CD4-positive, alpha-beta T cell treated with Interleukin-4 for 1 hour (primary cell): ENCODE measurements around the gene ALAS1.
A peak's percentile ranks its signal among the peaks of the same experiment; 100 is the strongest.

Experiments
- DNase-seq, 2 donors: peaks; one replicate each; pipeline ENCODE4 v3.0.0-alpha.2; 2020 to 2022

ALAS1 gene

GRCh38 chr3:52222319-52223221, 24.6 kb downstream of the ALAS1 start:
- no peak for DNase-seq

- no peak for DNase-seq
Observed at GRCh38 chr3:52223449-52224408, 25.8 kb downstream of the ALAS1 start.

GRCh38 chr3:52225452-52226228, 27.7 kb downstream of the ALAS1 start, which contains the start of gene TLR9:
Gene TLR9, minus strand, starts transcription at chr3:52225645. Its CDS starts 116 bp downstream, at chr3:52225529.
- DNase-seq, result peak in 1 of 2 donors; percentile 78

GRCh38 chr3:52226229-52226817, 28.4 kb downstream of the ALAS1 start:
- no peak for DNase-seq

DNA sequence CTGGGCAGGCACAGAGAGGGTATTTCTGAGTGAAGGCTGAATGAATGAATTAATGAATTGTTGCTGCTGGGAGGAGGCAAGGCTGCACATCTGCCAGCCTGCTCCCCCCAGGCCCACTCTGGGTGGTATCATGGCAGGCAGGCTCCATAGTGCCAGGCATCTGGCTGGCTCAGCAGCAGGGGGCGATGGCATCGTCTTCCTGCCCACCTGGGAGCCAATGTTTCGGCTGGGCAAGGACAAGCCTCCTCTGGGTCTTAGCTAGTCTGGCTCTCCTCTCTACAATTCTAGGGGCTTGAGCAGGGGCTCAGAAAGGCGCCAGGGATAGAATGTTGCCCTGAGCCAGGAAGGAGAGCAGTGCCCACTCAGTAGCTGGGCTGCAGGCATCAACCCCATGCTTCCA, 29.2 kb downstream of the ALAS1 start:
- DNase-seq, result no peak

- DNase-seq, result no peak
Observed at GRCh38 chr3:52227766-52228165, 29.8 kb downstream of the ALAS1 start.

- DNase-seq, result no peak
Observed at GRCh38 chr3:52228266-52228665, 30.3 kb downstream of the ALAS1 start.

- DNase-seq, result no peak
Observed at GRCh38 chr3:52228751-52229291, 30.9 kb downstream of the ALAS1 start.

- no peak for DNase-seq
Observed at GRCh38 chr3:52229656-52230055, 31.7 kb downstream of the ALAS1 start.

GRCh38 chr3:52230461-52230860, 32.5 kb downstream of the ALAS1 start:
- no peak for DNase-seq

DNA sequence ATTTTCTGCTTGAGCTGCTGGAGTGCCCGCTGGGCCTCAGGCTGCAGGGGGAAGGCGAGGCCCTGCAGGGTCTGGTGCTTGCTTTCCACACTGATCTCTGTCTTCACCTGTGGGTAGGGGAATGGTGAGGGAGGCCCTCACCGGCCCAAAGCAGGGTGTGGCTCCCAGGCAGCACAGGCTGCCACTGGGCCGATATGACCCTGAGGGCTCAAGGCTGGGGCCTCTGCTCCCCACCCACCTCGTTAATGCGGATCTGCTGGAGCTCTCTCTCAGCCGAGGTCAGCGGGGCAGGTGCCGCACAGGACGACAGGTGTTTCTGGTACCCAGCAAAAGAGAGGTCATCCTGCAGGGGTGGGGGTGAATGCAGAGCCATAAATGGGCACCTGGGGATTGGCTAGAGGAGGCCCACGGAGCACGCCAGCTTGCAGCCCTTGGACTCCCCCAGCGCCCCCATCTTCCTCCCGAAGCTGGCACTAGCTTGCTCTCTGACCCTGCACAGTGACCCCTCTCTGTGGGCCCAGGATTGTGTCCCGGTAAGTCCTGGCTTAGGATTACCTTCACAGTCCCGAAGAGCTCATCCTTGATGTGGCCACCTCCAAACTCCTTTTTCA, 33.0 kb downstream of the ALAS1 start:
- no peak for DNase-seq

DNA sequence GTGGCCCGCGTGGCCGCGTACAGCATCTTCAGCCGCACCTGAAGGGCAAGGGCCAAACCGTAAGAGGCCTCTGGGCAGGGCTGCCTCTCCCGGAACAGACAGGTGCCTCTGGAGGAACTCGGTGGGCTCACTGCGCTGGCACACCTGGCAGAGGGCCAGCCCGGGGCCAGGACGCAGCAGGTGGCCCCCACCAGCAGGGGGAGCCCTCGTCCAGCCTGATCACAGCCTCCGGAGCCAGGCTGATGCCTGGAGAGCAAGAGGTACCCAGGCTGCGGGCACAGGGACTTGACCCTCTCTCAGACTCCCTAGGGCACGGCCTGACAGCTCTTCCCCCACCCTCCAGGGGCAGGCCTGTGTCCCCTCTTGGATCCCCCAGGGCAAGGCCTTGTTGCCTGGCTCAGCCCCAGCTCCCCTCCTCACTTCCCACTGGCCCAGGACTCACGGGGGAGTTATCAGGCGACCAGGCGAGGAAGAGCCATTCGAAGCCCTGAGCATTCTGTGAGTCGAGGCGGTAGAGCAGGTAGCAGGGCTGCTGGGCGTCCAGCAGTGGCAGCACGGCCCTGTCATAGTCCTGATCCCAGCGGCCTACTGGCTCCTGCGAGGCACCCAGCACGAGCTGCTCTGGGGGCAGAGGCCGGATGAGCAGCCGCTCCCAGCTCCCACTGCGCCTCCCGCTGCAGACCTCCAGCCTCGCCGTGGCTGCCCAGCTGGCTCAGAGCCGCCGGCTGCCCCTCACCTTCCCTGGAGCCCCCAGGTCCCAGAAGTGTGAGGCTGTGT, 33.7 kb downstream of the ALAS1 start:
- DNase-seq, result peak; percentile 85 to 86

DNA sequence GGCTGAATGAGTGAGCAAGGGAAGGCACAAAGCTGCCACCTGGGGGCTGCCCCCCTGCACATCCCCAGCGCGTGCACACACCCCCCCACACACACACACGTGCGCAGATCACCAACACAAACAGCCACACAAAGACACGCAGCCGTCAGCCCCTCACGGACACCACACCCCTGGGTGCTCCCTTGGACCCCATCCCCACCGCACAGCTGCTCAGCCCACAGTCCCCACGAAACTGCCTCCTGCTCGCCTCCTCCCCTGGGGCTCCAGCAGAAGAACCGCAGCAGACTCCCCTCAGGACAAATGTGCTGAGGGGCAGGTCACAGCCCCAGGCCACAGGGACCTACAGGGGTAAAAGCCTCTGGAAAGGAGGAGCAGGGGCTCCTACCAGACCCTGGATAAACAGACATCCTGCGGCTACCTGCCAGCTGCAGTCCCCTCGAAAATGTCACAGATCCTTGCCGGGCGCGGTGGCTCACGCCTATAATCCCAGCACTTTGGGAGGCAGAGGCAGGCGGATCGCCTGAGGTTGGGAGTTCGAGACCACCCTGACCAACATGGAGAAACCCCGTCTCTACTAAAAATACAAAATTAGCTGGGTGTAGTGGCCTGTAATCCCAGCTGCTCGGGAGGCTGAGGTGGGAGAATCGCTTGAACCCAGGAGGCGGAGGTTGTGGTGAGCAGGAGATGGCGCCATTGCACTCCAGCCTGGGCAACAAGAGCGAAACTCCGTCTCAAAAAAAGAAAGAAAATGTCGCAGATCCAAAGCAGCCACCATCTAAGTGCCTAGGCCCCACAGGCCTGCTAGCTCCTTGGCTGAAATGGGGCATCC, 34.5 kb downstream of the ALAS1 start:
- peak in 1 of 2 donors; percentile 50 for DNase-seq

DNA sequence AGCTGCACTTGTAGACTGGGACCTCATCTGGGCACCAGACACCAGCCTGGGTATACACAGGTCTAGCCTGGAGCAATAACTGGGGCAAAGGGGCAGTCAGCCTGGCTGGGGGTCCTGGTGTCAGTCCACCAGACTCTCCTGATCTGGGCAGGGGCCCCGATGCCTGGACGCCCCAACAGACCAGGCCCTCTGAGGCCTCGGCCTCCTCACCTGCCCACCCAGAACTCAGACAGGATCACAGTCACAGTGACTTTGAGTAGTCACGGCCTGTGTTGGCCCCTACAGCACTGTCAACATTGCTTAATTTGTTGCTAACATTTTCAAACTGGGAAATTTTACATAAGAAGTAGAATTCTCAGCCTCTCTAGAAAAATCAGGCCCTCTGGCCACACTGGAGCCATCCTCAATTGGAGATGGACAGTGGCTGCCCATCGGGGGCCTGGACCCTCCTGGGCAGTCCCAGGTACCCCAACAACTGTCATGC, 35.2 kb downstream of the ALAS1 start:
- no peak for DNase-seq

- no peak for DNase-seq
Observed at GRCh38 chr3:52233968-52234367, 36.0 kb downstream of the ALAS1 start.

- DNase-seq, result no peak
Observed at GRCh38 chr3:52234516-52235447, 36.8 kb downstream of the ALAS1 start.

DNA sequence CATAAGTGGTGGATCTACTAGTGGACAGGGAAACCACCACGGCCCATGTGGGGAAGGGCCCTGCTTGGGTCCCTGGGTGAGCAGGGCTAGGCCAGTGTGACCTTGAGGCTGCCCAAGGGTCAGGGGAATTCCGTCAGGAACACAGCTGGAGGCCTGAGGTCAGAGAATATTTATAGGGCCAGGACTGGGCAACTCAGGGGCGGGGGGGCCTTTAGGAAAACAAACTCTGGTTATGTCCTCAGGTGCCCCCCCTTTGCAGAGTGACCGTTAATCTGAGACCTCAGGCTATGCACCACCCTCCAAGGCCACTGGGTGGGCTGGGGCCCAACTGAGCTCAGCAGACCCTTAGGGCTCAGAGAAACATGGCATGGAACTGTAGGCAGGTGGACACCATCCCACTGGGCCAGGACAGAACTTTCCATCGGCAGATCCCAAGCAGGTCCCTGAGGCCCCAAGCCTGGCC, 38.5 kb downstream of the ALAS1 start:
- DNase-seq, result no peak

DNA sequence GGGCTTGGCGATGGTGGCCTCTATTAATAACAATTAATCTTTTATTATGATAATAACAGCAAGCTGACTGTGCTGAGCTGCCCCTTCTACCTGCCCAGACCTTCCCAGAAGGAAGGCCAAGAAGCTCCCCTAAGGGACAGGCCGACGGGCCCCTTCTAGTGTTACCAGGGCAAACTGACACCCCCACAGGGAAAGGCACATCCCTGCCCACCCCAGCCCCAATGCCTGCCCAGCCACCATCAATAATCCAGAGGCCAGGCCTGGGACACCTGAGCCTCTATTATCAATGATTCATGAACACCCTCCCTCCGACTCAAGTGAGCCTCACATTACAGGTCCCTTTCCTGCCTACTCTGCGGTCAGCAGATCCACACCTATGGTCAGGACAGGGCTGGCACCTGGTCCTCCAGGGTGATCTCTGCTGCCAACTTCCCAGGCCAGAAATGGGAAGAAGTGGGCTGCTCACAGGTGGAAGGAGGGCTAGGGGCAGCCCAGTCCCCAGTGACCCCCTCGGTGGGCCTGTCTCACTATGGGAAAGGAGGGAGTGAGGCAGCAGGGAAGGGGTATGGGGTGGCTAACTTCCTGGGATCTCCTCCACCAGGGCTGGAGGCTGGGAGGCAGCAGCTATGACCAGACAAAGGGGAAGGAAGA, 39.2 kb downstream of the ALAS1 start:
- DNase-seq, result no peak
